HG03108 (cell line): ENCODE measurements around the gene ARHGAP5.
A peak's percentile ranks its signal among the peaks of the same experiment; 100 is the strongest.

Experiments used
- ATAC-seq: cut with Tn5 transposase; IDR thresholded peaks from one replicate; pipeline ENCODE4 v1.9.1; 2021; ENCODE audit warnings: moderate library complexity; ENCODE audit not compliant: unreplicated experiment

The ARHGAP5 gene

DNA sequence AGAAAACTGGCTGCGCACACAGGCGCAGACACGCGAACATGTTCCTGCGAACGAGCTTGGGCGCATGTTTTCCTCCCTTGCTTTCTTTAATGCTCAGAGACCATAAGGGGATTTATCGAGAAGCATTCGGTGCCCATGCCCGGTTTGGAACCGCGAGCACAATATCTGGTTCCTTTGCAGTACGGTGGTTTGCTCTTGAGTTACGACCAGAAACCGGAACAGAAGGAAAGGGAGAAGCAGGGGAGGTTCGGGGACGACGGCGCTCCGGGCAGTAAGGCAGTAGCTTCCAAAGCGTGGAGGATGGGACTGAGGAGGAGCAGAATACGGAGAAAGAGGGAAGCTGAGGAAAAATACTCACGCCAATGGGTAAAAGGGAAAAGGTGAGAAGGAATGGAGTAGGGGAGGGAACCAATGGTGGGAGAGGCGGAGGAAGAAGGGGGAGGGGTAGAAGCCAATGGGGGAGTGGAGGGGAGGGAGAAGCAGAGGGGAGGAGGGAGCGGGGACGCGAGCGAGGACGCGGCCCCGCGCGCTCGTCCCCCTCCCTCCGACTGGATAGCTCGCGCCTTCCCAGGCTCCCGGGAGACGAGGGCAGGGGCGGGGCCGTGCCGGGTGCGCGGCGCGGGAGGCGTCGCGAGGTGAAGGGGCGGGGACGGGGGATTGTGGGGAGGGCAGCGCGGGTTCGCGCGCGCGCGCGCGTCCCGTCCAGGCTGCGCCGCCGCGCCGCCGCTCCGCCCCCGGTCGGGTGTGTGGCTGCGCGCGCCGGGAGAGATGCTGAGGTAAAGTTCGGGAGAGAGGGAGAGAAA is 625 bp upstream of the ARHGAP5 start:
- ATAC-seq: peak; percentile 48

DNA sequence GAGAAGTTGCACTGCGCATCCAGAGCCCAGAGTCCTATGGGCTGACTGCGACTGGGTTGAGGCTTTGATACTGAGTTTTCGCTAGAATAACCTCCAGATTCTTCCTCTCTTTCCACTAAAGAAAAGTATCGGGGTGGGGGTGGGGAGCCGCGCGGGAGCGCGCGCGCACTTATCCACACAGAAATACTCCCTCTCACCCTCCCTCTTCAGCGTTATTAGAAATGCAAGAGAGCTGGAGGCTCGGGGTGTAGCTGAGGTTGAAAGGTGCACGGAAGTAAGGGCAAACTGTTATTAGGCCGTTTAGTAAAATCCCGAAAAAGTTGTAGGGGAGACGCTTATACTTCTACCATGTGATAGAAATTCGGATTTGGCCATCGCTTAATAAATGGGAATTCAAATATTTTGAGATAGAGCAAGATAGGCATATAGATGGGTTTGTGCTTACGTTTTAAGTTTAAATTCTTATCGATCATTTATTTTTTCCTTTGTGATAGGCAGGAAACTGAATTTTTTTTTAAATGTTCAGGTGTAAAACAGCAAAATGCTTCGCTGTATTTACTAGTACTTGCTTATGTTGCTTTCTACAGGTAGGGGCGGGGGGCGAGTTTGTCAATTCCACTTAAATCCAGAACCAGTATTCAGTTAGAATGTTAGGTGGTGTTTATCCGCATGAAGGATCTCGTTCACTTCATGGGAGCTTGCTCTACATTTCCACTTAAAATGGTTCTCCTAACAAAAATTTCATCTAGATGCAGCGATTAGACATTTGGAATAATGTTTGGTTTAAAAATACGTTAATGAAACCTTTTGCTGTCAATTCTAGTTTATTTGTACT is 1.1 kb downstream of the ARHGAP5 start:
- no peak for ATAC-seq

DNA sequence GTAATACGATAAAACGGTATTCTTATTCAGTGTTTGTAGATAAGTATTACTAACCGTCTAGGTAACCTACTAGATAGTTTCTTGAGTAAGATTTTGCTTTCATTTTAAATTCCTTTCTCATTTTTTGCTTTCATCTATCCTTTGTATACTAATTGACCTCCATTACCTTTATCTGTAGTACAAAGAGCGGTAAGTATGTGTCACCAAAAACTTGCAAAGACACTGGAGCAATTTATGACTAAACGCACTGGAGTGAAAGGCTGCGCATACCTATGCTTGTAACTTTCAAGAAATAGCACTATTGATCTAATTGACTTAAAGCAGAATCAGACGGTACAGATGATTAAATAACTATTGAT is 1.7 kb downstream of the ARHGAP5 start:
- no peak for ATAC-seq

- no peak for ATAC-seq
Observed at GRCh38 chr14:32079264-32079663, 2.2 kb downstream of the ARHGAP5 start.

DNA sequence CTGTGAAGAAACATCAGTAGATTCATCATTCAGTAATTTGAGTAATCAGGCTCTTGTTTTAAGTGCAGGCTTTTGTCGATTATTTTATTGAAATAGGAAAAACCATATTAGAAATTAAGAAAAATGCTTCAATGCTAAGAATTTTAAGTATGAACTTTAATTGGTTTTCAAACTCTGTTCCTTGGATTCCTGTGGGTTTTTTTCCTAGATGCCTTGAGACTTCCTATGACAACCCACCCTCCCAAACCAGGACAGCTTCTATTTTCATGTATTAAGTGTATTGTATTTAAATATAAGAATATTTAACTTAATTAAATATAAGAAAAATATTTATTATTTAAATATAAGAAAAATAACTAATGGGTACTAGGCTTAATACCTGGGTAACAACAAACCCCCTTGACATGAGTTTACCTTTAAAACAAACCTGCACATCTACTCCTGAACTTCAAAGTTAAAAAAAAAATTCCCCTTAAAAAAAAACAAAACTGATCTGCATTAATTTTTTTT is 3.0 kb downstream of the ARHGAP5 start:
- no peak for ATAC-seq

GRCh38 chr14:32081901-32082300 is 4.8 kb downstream of the ARHGAP5 start:
- ATAC-seq: no peak

GRCh38 chr14:32083315-32083624 is 6.2 kb downstream of the ARHGAP5 start:
- no peak for ATAC-seq

DNA sequence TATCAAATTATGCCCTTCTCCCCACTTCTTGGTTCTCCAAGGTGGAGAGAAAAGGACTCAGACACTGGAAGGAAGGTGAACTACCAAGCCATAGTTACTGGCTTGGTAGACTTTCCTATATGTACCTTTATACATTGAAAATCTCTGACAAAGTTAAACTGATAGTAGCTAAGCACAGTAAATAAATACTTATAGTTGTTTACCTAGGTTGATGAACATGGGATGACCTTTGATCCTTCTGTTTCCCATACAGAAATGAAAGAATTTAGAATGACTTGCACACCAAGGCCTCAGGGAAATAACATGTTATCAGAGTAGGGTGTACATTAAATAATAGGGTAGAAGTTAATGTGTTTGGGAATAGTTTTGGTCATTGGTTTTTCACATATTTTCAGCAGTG is 6.7 kb downstream of the ARHGAP5 start:
- no peak for ATAC-seq

DNA sequence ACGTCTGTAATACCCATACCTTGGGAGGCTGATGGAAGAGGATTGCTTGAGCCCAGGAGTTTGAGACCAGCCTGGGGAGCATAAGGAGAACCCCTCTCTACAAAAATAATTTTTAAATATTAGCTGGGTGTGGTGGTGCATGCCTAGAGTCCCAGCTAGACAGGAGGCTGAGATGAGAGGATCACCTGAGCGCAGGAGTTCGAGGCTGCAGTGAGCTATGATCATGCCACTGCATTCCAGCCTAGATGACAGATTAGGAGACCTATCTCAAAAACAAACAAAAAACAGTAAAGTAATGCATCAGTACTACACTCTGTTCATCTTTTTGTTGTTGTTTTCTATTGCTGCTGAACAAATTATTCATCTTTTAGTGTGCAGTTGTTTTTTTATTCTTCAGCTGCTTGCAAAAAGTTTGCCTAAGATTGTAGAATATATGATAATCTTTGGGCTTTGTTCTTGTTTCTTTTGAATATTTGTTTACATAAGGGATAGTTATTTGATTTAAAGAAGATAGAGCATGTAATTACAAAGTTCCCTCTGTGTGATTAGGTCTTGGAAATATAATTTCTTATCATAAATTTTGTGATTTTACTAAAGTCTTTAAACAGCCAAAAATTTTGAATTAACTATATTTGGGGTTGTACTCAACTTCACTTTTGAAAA is 8.2 kb downstream of the ARHGAP5 start:
- no peak for ATAC-seq

DNA sequence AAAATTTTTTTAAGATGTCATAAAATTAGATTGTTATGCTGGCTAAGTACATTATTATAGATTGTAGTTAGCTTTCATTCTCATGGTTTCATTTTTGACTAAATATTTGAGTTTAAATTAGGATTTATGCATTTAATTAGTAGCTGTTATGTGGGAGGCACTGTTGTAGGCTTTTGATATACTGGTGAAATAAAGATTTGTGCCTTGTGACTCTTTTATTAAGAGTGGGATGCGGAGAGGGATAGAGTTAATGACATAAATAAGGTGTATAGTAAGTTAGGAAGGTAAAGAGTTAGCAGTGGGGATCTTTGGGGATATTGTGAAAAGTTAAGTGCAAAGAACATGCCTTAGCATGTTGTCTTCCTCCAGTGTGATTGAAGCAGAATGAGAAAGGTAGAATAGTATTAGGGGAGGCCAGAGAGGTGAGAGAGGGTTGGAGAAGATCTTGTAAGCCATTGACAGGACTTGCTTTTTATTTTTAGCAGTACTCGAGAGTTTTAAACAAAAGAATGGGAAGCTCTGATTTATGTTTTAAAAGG is 8.8 kb downstream of the ARHGAP5 start:
- ATAC-seq: no peak

- no peak for ATAC-seq
Observed at GRCh38 chr14:32087173-32087861, 10.2 kb downstream of the ARHGAP5 start.

GRCh38 chr14:32087907-32088306 is 10.8 kb downstream of the ARHGAP5 start:
- no peak for ATAC-seq

GRCh38 chr14:32090686-32091085 is 13.6 kb downstream of the ARHGAP5 start:
- ATAC-seq: no peak

- ATAC-seq: no peak
Observed at GRCh38 chr14:32099473-32099872, 22.4 kb downstream of the ARHGAP5 start.

DNA sequence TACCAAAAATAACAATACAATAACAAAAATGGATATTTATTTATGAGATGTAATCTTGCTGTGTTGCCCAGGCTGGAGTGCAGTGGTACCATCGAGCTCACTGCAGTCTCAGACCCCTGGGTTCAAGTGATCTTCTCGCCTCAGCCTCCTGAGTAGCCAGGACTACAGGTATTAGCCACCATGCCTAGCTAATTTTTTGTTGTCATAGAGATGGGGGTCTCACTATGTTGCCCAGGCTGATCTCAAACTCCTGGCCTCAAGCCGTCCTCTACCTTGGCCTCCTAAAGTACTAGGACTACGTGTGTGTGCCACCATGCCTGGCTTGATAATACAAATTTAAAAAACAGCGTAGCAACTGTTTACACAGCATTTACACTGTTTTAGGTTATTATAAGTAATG is 23.1 kb downstream of the ARHGAP5 start:
- ATAC-seq: no peak

GRCh38 chr14:32102152-32102787 is 25.2 kb downstream of the ARHGAP5 start:
- peak; percentile 66 for ATAC-seq

DNA sequence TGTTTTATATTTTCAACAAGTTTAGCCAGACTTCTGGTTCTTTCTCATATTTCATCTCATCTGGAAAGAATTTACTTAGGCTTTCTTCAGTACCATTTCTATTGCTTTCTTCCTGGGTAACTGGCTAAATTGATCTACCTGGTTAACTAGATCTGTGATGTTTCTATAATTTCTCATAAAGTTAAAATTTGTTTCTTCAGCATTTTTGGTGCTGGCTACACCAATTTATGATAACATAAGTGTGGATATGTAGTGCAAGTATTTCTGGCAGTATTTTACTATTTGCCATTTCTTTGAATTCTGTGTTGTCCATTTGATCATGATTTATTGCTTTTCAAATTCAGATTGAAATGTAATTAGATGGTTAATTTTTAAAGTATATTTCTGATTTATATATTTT is 25.9 kb downstream of the ARHGAP5 start:
- ATAC-seq: no peak

DNA sequence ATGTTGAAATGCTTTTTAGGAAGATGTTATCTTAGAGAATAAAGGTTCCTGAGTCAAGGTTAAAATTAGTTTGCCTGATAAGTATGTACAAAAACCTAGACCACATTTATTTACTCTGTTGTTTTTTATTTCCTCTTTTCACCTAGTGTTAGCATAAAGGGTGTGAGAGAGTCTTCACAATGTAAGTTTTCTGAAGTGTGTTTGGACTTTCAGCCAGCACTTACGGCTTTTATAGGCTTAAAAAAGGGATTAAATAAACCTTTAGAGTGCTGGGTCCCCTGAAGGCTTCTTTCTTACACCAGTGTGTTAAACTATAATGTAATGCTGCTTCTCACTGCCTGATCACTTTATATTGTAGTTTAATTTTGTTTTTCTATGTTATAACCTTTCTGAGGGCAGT is 27.2 kb downstream of the ARHGAP5 start:
- ATAC-seq: no peak

DNA sequence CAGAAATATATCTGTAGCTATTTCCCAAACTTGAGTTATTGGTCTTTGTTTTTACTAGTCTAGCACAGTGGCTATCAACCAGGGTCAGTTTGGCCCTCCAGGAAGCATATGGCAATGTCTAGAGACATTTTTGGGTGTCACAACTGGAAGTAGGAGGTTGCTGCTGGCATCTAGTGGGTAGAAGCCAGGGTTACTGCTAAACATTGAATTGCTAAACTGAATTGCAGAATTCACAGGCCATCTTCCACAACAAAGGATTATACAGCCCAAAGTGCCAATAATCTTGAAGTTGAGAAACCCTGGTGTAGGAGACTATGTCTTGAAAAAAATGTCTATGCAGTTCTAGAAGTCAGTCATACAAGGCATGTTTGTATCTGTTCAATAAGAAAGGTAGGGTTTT is 27.7 kb downstream of the ARHGAP5 start:
- ATAC-seq: no peak
